Type B pancreatic cell (in vitro differentiated cells): ENCODE results near the gene C16orf86. TPM values are rescaled to one million over a fixed set of nuclear protein-coding genes. Genes with fewer than 3 reads are reported as not detected.

Experiments used
- DNase-seq: peaks from one replicate; pipeline ENCODE4 v3.0.0; 2021; ENCODE audit warnings: mixed read lengths; ENCODE audit not compliant: unreplicated experiment; ENCODE audit errors: extremely low spot score
- H3K27ac Mint-ChIP-seq: 2 replicates; pipeline ENCODE4 v1.8.0; 2021; ENCODE audit warnings: mild to moderate bottlenecking, mixed read lengths
- H3K27me3 Mint-ChIP-seq: 2 replicates; pipeline ENCODE4 v1.8.0; 2021; ENCODE audit warnings: mixed read lengths
- H3K36me3 Mint-ChIP-seq: 2 replicates; pipeline ENCODE4 v1.8.0; 2021; ENCODE audit warnings: mixed read lengths
- H3K4me1 Mint-ChIP-seq: one replicate; pipeline ENCODE4 v1.8.0; 2021; ENCODE audit warnings: mixed read lengths; ENCODE audit not compliant: unreplicated experiment
- H3K4me3 Mint-ChIP-seq: 2 replicates; pipeline ENCODE4 v1.8.0; 2021; ENCODE audit warnings: mild to moderate bottlenecking, mixed read lengths
- H3K9me3 Mint-ChIP-seq: 2 replicates; pipeline ENCODE4 v1.8.0; 2021; ENCODE audit warnings: mixed read lengths
- total RNA-seq: library from RNA; stranded (reverse); gene quantifications from 2 replicates; pipeline ENCODE4 v1.2.1, GENCODE V29; 2021; ENCODE audit warnings: low replicate concordance
- TF ChIP-seq, protein P1 (sequence below): fragments of 200-600 bp; sonication (generic); conservative IDR thresholded peaks from 2 replicates; pipeline ENCODE4 v1.5.0; 2021; ENCODE audit warnings: antibody characterized with exemption, mild to moderate bottlenecking

The C16orf86 gene
- total RNA-seq, 1 donor from 2014 or later, result 2.8 TPM

GRCh38 chr16:67697422-67698185 lies 31.0 kb downstream of the C16orf86 start:
- Mint-ChIP-seq H3K27ac (peak overlapping the region; percentile 91), H3K4me1 (no peaks in the 10 kb centered on the region), H3K4me3 (no peak overlapping the region), H3K36me3 (peaks cover 13% of the 10 kb centered on the region), H3K27me3 (no peaks in the 10 kb centered on the region), H3K9me3 (no peaks in the 10 kb centered on the region)
- TF ChIP-seq, protein P1, sequence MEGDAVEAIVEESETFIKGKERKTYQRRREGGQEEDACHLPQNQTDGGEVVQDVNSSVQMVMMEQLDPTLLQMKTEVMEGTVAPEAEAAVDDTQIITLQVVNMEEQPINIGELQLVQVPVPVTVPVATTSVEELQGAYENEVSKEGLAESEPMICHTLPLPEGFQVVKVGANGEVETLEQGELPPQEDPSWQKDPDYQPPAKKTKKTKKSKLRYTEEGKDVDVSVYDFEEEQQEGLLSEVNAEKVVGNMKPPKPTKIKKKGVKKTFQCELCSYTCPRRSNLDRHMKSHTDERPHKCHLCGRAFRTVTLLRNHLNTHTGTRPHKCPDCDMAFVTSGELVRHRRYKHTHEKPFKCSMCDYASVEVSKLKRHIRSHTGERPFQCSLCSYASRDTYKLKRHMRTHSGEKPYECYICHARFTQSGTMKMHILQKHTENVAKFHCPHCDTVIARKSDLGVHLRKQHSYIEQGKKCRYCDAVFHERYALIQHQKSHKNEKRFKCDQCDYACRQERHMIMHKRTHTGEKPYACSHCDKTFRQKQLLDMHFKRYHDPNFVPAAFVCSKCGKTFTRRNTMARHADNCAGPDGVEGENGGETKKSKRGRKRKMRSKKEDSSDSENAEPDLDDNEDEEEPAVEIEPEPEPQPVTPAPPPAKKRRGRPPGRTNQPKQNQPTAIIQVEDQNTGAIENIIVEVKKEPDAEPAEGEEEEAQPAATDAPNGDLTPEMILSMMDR, result no peak
- no peak for DNase-seq

DNA sequence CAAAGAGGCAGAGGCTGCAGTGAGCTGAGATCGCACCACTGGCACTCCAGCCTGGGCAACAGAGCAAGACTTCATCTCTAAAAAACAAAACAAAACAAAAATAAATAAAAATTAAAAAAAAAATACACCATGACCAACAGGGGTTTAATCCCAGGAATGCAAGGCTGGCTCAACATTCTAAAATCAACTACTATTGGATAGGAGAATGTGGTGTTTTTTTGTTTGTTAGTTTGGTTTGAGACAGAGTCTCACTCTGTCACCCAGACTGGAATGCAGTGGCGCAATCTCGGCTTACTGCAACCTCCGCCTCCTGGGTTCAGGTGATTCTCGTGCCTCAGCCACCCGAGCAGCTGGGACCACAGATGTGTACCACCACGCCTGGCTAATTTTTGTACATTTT lies 32.7 kb downstream of the C16orf86 start:
- no peak overlapping the region for H3K27ac Mint-ChIP-seq
- DNase-seq, result no peak
- H3K4me3 Mint-ChIP-seq, result no peak overlapping the region
- TF ChIP-seq, protein P1, result no peak
- peaks cover 13% of the 10 kb centered on the region for H3K36me3 Mint-ChIP-seq
- H3K27me3 Mint-ChIP-seq, result no peaks in the 10 kb centered on the region
- H3K9me3 Mint-ChIP-seq, result no peaks in the 10 kb centered on the region
- peaks cover 5% of the 10 kb centered on the region for H3K4me1 Mint-ChIP-seq

GRCh38 chr16:67701420-67701819 lies 34.8 kb downstream of the C16orf86 start:
- Mint-ChIP-seq H3K27me3 (no peaks in the 10 kb centered on the region), H3K36me3 (peaks cover 16% of the 10 kb centered on the region), H3K27ac (no peak overlapping the region), H3K9me3 (no peaks in the 10 kb centered on the region), H3K4me1 (peaks cover 10% of the 10 kb centered on the region), H3K4me3 (no peak overlapping the region)
- no peak for DNase-seq
- TF ChIP-seq, protein P1, result no peak

DNA sequence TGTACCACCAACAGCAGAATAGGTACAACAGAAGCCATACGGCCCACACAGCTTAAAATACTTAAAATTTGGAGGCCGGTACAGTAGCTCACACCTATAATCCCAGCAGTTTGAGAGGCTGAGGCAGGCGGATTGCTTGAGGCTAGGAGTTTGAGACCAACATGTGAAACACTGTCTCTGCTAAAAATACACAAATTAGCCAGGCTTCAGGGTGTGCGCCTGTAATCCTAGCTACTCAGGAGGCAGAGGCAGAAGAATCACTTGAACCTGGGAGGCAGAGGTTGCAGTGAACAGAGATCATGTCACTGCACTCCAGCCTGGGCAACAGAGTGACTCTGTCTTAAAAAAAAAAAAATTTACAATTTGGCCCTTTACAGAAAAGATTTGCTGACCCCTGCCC lies 35.5 kb downstream of the C16orf86 start:
- Mint-ChIP-seq H3K36me3 (peaks cover 18% of the 10 kb centered on the region), H3K4me3 (no peak overlapping the region), H3K4me1 (peaks cover 10% of the 10 kb centered on the region), H3K27me3 (no peaks in the 10 kb centered on the region), H3K9me3 (no peaks in the 10 kb centered on the region), H3K27ac (no peak overlapping the region)
- DNase-seq, result no peak
- TF ChIP-seq, protein P1, result no peak

GRCh38 chr16:67703626-67704025 lies 37.0 kb downstream of the C16orf86 start:
- no peak for DNase-seq
- Mint-ChIP-seq H3K27me3 (no peaks in the 10 kb centered on the region), H3K9me3 (no peaks in the 10 kb centered on the region), H3K36me3 (peaks cover 12% of the 10 kb centered on the region), H3K4me3 (peak overlapping the region; percentile 41), H3K4me1 (peaks cover 10% of the 10 kb centered on the region), H3K27ac (peak overlapping the region; percentile 86)
- TF ChIP-seq, protein P1, result no peak
